ENCODE measurements around the gene KRT78. TPM values are rescaled to one million over a fixed set of nuclear protein-coding genes. Genes with fewer than 3 reads are reported as not detected.

KRT78 gene
- total and polyA plus RNA-seq, 4 donors = 0.06 TPM; not detected in 3

DNA sequence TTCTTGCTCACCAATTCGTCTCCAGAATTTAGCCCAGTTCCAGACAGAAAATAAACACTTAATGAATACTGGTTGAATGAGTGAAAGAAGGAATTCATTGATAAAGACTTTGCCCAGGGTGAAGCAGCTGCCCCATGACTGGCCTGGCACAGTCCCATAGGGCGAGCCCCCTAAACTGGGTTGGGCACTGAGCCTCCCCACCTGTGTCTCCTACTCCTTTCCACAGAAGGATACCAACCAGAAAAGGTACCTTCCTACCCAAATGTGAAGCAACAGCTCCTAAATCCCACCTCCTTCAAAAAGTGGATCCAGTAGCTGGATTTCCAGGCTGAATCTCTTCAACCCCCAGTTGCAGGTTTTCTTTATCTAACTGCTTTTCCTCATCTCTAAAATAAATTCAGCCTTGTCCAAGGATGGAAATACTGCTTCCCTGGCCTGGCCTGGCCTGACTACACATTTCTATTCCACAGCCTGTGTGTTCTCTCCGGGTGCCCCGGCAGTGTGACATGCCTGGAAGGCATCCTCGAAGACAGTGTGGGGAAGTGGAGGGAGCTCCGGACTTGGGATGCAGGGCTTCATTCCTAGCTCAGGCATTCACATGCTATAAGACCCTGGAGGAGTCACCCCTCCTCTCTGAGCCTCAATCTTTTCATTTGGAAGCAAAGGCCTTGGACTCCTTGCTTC, 60.5 kb downstream of the KRT78 start (continued):
- TF ChIP-seq CTCF (IDR thresholded peaks at IDR 0.05; ENCODE audit: low read depth, low read length, missing input control) (no peak), FOXA1 (IDR thresholded peaks at IDR 0.05) (no peak), ZBTB33 (IDR thresholded peaks at IDR 0.05) (no peak), FOXA2 (IDR thresholded peaks at IDR 0.05) (no peak)

Other genes starting within 250 kb of the KRT78 start
- gene KRT72, start 247.5 kb downstream of the KRT78 start, total RNA-seq = not detected
- not detected for gene KRT72, start 247.5 kb downstream of the KRT78 start, polyA plus RNA-seq
- not detected for gene KRT73, start 230.4 kb downstream of the KRT78 start, total RNA-seq
- gene KRT73, start 230.4 kb downstream of the KRT78 start, polyA plus RNA-seq = not detected
- not detected for gene KRT2, start 196.8 kb downstream of the KRT78 start, total RNA-seq
- gene KRT2, start 196.8 kb downstream of the KRT78 start, polyA plus RNA-seq = not detected
- 1 to 10 TPM in 1 of 2 donors, not detected in 1; 2.7 TPM for gene KRT1, start 168.6 kb downstream of the KRT78 start, total RNA-seq
- gene KRT1, start 168.6 kb downstream of the KRT78 start, polyA plus RNA-seq = under 1 TPM in 1 of 2 donors, not detected in 1; 0.14 TPM
- gene KRT77, start 145.5 kb downstream of the KRT78 start, total RNA-seq = not detected
- not detected for gene KRT77, start 145.5 kb downstream of the KRT78 start, polyA plus RNA-seq
- not detected for gene KRT76, start 71.6 kb downstream of the KRT78 start, total RNA-seq
- not detected for gene KRT76, start 71.6 kb downstream of the KRT78 start, polyA plus RNA-seq
- not detected for gene KRT3, start 52.9 kb downstream of the KRT78 start, total RNA-seq
- gene KRT3, start 52.9 kb downstream of the KRT78 start, polyA plus RNA-seq = not detected
- under 1 TPM in 1 of 2 donors, not detected in 1; 0.05 TPM for gene KRT4, start 34.9 kb downstream of the KRT78 start, total RNA-seq
- under 1 TPM in 1 of 2 donors, not detected in 1; 0.23 TPM for gene KRT4, start 34.9 kb downstream of the KRT78 start, polyA plus RNA-seq
- gene KRT79, start 14.7 kb downstream of the KRT78 start, total RNA-seq = not detected
- not detected for gene KRT79, start 14.7 kb downstream of the KRT78 start, polyA plus RNA-seq
- 100 to 1,000 TPM; 128 to 171 TPM for gene KRT8, start 56.1 kb upstream of the KRT78 start, total RNA-seq
- gene KRT8, start 56.1 kb upstream of the KRT78 start, polyA plus RNA-seq = 100 to 1,000 TPM; 225 to 383 TPM
- gene KRT18, start 100.1 kb upstream of the KRT78 start, total RNA-seq = 100 to 1,000 TPM in 1 of 2 donors, 10 to 100 TPM in 1; 90.3 to 278 TPM
- gene KRT18, start 100.1 kb upstream of the KRT78 start, polyA plus RNA-seq = 100 to 1,000 TPM; 239 to 358 TPM
- 100 to 1,000 TPM; 264 to 273 TPM for gene EIF4B, start 157.5 kb upstream of the KRT78 start, total RNA-seq
- 10 to 100 TPM; 32.1 to 73.2 TPM for gene EIF4B, start 157.5 kb upstream of the KRT78 start, polyA plus RNA-seq
- 10 to 100 TPM; 11.7 to 94.0 TPM for gene TNS2, start 201.1 kb upstream of the KRT78 start, total RNA-seq
- 10 to 100 TPM; 44.7 to 47.2 TPM for gene TNS2, start 201.1 kb upstream of the KRT78 start, polyA plus RNA-seq
- 10 to 100 TPM in 1 of 2 donors, 1 to 10 TPM in 1; 6.0 to 15.2 TPM for gene SPRYD3, start 230.4 kb upstream of the KRT78 start, total RNA-seq
- 10 to 100 TPM; 11.3 to 20.3 TPM for gene SPRYD3, start 230.4 kb upstream of the KRT78 start, polyA plus RNA-seq
- 10 to 100 TPM in 1 of 2 donors, 1 to 10 TPM in 1; 1.6 to 13.6 TPM for gene IGFBP6, start 248.7 kb upstream of the KRT78 start, total RNA-seq
- gene IGFBP6, start 248.7 kb upstream of the KRT78 start, polyA plus RNA-seq = 10 to 100 TPM; 10.5 to 17.6 TPM